C4-2B (cell line): Measurements from ENCODE around the gene ECHS1.

Experiments used
- H3K27ac ChIP-seq: fragments of 450-650 bp; 2 replicates; pipeline ENCODE4 v1.5.1; 2017
- CTCF ChIP-seq: fragments of 450-650 bp; conservative IDR thresholded peaks from 2 replicates; pipeline ENCODE4 v1.5.1; 2017; ENCODE audit warnings: mild to moderate bottlenecking
- ZFX ChIP-seq: fragments of 450-650 bp; IDR thresholded peaks from 2 replicates; pipeline ENCODE4 v1.6.1; 2017

ECHS1 gene

GRCh38 chr10:133318494-133319127, 54.5 kb downstream of the ECHS1 start:
- H3K27ac ChIP-seq = peak overlapping the region; percentile 20; the same call in 1 of the 2 replicates

GRCh38 chr10:133316732-133317131, 56.4 kb downstream of the ECHS1 start:
- TF ChIP-seq CTCF (no peak), ZFX (no peak)
- H3K27ac ChIP-seq = no peak overlapping the region

More at GRCh38 chr10:133318494-133319127, 54.5 kb downstream of the ECHS1 start:
- TF ChIP-seq CTCF = peak; percentile 88
- TF ChIP-seq ZFX = no peak

- H3K27ac ChIP-seq = no peak overlapping the region
- TF ChIP-seq CTCF = no peak
- no peak for TF ChIP-seq ZFX
Measured at GRCh38 chr10:133316266-133316665, 56.9 kb downstream of the ECHS1 start.

GRCh38 chr10:133315847-133316246, 57.3 kb downstream of the ECHS1 start:
- H3K27ac ChIP-seq = no peak overlapping the region
- TF ChIP-seq CTCF (no peak), ZFX (no peak)

GRCh38 chr10:133314911-133315310, 58.2 kb downstream of the ECHS1 start:
- TF ChIP-seq CTCF = no peak
- TF ChIP-seq ZFX = no peak
- H3K27ac ChIP-seq = no peak overlapping the region

- TF ChIP-seq CTCF (no peak), ZFX (no peak)
- peak overlapping the region; percentile 5; the same call in 1 of the 2 replicates for H3K27ac ChIP-seq
Measured at GRCh38 chr10:133313192-133313591, 60.0 kb downstream of the ECHS1 start.

GRCh38 chr10:133312769-133313145, 60.4 kb downstream of the ECHS1 start:
- H3K27ac ChIP-seq = no peak overlapping the region; the same call in 1 of the 2 replicates
- TF ChIP-seq ZFX (no peak), CTCF (no peak)
